Measurements from ENCODE around the gene UBASH3A. TPM values are rescaled to one million over a fixed set of nuclear protein-coding genes. Genes with fewer than 3 reads are reported as not detected.

UBASH3A gene
- total RNA-seq, 4 donors from 2014 or later: 0.41 TPM; not detected in 3

DNA sequence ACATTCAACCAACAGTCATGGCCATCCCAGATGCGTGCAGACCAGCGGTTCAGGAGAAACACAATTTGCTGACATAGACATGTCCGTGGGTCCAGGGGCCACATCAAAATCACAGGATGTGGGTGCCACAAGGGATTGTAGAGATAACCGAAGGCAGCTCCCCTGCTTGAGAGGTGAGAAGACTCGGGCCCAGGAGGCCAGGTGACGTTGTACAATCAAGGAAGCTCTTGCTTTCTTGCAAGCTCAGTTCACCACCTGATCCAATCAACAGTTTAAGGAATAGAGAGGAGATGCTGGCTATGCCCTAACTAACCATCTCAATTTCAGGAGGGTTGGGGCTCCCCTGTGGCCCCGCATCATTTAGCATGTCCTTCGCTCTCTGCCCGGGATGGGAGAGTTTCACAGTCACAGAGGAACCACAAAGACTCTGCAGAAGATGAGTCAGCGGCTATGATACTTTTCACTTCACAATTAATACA, 19.5 kb downstream of the UBASH3A start:
- Histone ChIP-seq H3K4me3 (no peak overlapping the region), H3K27me3 (peaks cover 5 to 29% (median 27%) of the 10 kb centered on the region in 3 donors), H3K36me3 (no peaks in the 10 kb centered on the region), H3K4me1 (no peaks in the 10 kb centered on the region), H3K9me3 (no peaks in the 10 kb centered on the region), H3K27ac (no peak overlapping the region)
- DNase-seq: no peak
- ATAC-seq: no peak
- in situ Hi-C loops (cut with MboI; ENCODE audit: low sequenced_read_pairs in 4 of 4): no loop called here
- TF ChIP-seq POLR2A (IDR thresholded peaks at IDR 0.05) (no peak), CTCF (IDR thresholded peaks at IDR 0.05 in 4 of 5, conservative IDR thresholded peaks at IDR 0.05 in 1 of 5) (no peak)
- intact Hi-C loops (cut with DNase I; ENCODE audit: low total_unique reads): no loop called here

- TF ChIP-seq POLR2A (IDR thresholded peaks at IDR 0.05): no peak
- TF ChIP-seq CTCF (IDR thresholded peaks at IDR 0.05 in 4 of 5, conservative IDR thresholded peaks at IDR 0.05 in 1 of 5): no peak
- Histone ChIP-seq H3K4me3 (no peak overlapping the region), H3K4me1 (no peaks in the 10 kb centered on the region), H3K9me3 (no peaks in the 10 kb centered on the region), H3K27ac (no peak overlapping the region), H3K27me3 (peaks cover 5 to 28% (median 24%) of the 10 kb centered on the region in 3 donors), H3K36me3 (no peaks in the 10 kb centered on the region)
- ATAC-seq: no peak
- in situ Hi-C loops (cut with MboI; ENCODE audit: low sequenced_read_pairs in 4 of 4): no loop called here
- no peak for DNase-seq
- intact Hi-C loops (cut with DNase I; ENCODE audit: low total_unique reads): no loop called here
Measured at GRCh38 chr21:42423685-42424084, 20.0 kb downstream of the UBASH3A start.

DNA sequence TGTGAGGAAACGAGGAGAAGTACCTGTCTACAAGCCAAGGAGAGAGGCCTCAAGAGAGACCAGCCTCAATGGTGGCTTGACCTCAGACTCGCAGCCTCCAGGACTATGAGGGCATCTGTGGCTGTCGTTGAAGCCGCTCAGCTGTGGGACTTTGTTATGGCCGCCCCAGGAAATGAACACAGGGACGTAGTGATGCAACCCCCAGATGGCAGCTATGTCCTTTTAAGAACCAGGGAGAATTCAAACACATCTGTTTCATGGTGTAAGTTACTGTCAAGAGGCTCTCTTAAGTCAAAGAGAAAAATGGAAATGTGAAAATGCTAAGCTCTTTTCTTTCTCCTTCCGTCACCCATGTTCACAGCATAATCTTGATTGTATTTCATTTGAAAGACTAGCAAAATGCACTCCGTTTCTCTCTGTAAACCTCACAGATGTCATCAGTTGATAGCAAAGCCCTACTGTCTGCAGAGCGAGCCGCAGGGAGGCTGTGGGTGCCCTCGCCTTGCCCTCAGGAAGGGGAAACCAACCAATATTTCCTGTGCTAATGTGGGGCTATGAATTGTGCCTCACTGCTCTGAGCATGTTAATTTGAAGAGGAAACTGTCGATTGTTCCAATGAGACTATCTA, 21.3 kb downstream of the UBASH3A start:
- in situ Hi-C loops (cut with MboI; ENCODE audit: low sequenced_read_pairs in 4 of 4): loop anchor here in 1 of 4 donors (25.0 kb wide), 1 partner anchor 88 kb away; no protein-coding TSS in a partner anchor
- H3K27ac ChIP-seq: no peak overlapping the region

DNA sequence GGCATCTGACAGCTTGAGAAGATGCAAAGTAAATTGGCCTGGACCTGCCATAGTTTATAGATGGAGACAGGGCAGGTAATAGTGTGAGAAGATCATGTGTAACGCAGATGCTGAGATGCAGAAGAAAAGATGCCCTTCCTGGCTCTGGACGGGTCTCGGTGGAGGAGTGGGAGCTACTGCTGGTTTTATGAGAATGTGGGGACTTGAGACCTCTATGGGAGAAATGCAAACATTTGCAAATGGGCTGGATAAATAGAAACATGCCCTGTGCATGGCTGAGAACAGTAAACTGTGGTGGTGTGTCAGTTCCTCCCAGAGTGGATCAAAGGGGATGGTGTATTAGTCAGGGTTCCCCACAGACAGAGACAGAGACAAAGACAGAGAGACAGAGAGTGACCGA, 21.9 kb downstream of the UBASH3A start:
- peaks cover 5 to 30% (median 22%) of the 10 kb centered on the region in 3 donors for H3K27me3 ChIP-seq

More for the DNA sequence above, 21.3 kb downstream of the UBASH3A start:
- no peak for ATAC-seq
- no peak overlapping the region for H3K4me3 ChIP-seq
- no peak for TF ChIP-seq CTCF (IDR thresholded peaks at IDR 0.05 in 4 of 5, conservative IDR thresholded peaks at IDR 0.05 in 1 of 5)
- no peak for TF ChIP-seq POLR2A (IDR thresholded peaks at IDR 0.05)
- DNase-seq: no peak
- intact Hi-C loops (cut with DNase I; ENCODE audit: low total_unique reads): no loop called here
- H3K4me1 ChIP-seq: no peaks in the 10 kb centered on the region
- H3K9me3 ChIP-seq: no peaks in the 10 kb centered on the region
- no peaks in the 10 kb centered on the region for H3K36me3 ChIP-seq
- H3K27me3 ChIP-seq: peaks cover 5 to 32% (median 24%) of the 10 kb centered on the region in 3 donors

More for the DNA sequence above, 21.9 kb downstream of the UBASH3A start:
- in situ Hi-C loops (cut with MboI; ENCODE audit: low sequenced_read_pairs in 4 of 4): loop anchor here in 1 of 4 donors (25.0 kb wide), 1 partner anchor 88 kb away; no protein-coding TSS in a partner anchor
- DNase-seq (no peak), ATAC-seq (no peak)
- Histone ChIP-seq H3K27ac (no peak overlapping the region), H3K9me3 (no peaks in the 10 kb centered on the region), H3K36me3 (no peaks in the 10 kb centered on the region), H3K4me3 (no peak overlapping the region), H3K4me1 (no peaks in the 10 kb centered on the region)
- intact Hi-C loops (cut with DNase I; ENCODE audit: low total_unique reads): no loop called here
- TF ChIP-seq POLR2A (IDR thresholded peaks at IDR 0.05) (no peak), CTCF (IDR thresholded peaks at IDR 0.05 in 4 of 5, conservative IDR thresholded peaks at IDR 0.05 in 1 of 5) (no peak)

Measured in gastrocnemius medialis (tissue), 4 donors.